HG03196 (cell line): ENCODE measurements around the gene PCDHAC1.
"Not testable (repeated sequence)": the region's sequence is repeated elsewhere in the genome, so short reads cannot be mapped to it uniquely, and the experiment has no call there.

ENCODE experiments used
- ATAC-seq: cut with Tn5 transposase; IDR thresholded peaks from one replicate; pipeline ENCODE4 v1.9.1; 2021; ENCODE audit not compliant: unreplicated experiment

Gene PCDHAC1

GRCh38 chr5:140925806-140926442 lies at the start of gene PCDHAC1:
Gene PCDHAC1 (plus strand): TSS chr5:140926299. CDS start chr5:140926893, 594 bp downstream.
- ATAC-seq, result no peak

- not testable (repeated sequence) for ATAC-seq
Measured at GRCh38 chr5:140876541-140877261, 49.4 kb upstream of the PCDHAC1 start.

- no peak for ATAC-seq
Measured at GRCh38 chr5:140877262-140877581, 48.9 kb upstream of the PCDHAC1 start.

- ATAC-seq, result no peak
Measured at GRCh38 chr5:140881889-140882590, 44.1 kb upstream of the PCDHAC1 start, which contains the start of gene PCDHA13. Gene PCDHA13 (plus strand): TSS chr5:140882124. CDS start chr5:140882269, 145 bp downstream.

- ATAC-seq, result no peak
Measured at GRCh38 chr5:140882591-140882899, 43.6 kb upstream of the PCDHAC1 start.

GRCh38 chr5:140883373-140883772 lies 42.7 kb upstream of the PCDHAC1 start:
- ATAC-seq, result no peak

- ATAC-seq, result no peak
Measured at GRCh38 chr5:140883927-140884697, 42.0 kb upstream of the PCDHAC1 start.

- no peak for ATAC-seq
Measured at GRCh38 chr5:140916325-140916724, 9.8 kb upstream of the PCDHAC1 start.

GRCh38 chr5:140923601-140924000 lies 2.5 kb upstream of the PCDHAC1 start:
- ATAC-seq, result no peak

- ATAC-seq, result no peak
Measured at GRCh38 chr5:140926443-140927227, 536 bp downstream of the PCDHAC1 start.

- ATAC-seq, result no peak
Measured at GRCh38 chr5:140927228-140927573, 1.1 kb downstream of the PCDHAC1 start.

- no peak for ATAC-seq
Measured at GRCh38 chr5:140934964-140935606, 9.0 kb downstream of the PCDHAC1 start.

- no peak for ATAC-seq
Measured at GRCh38 chr5:140946578-140946977, 20.5 kb downstream of the PCDHAC1 start.

GRCh38 chr5:140951636-140952035 lies 25.5 kb downstream of the PCDHAC1 start:
- no peak for ATAC-seq

- no peak for ATAC-seq
Measured at GRCh38 chr5:140953234-140953633, 27.1 kb downstream of the PCDHAC1 start.

- ATAC-seq, result no peak
Measured at GRCh38 chr5:140962190-140962589, 36.1 kb downstream of the PCDHAC1 start.

GRCh38 chr5:140964356-140964755 lies 38.3 kb downstream of the PCDHAC1 start:
- no peak for ATAC-seq

GRCh38 chr5:140965905-140966292 lies 39.8 kb downstream of the PCDHAC1 start:
- no peak for ATAC-seq

GRCh38 chr5:140966293-140967225 lies 40.5 kb downstream of the PCDHAC1 start, which contains the start of gene PCDHAC2:
Gene PCDHAC2 (plus strand): TSS chr5:140966476. CDS start chr5:140966767, 291 bp downstream.
- ATAC-seq, result no peak
